NB4 (cell line): Measurements from ENCODE around the gene LPP.

Experiments used
- DNase-seq: peaks from one replicate; pipeline ENCODE4 v3.0.0; 2010; ENCODE audit warnings: low read depth
- H3K4me3 ChIP-seq: one replicate; pipeline ENCODE4 v1.5.1; 2011; ENCODE audit warnings: mild to moderate bottlenecking, low read depth, low read length, moderate library complexity
- MYC ChIP-seq: IDR thresholded peaks from 2 replicates; pipeline ENCODE4 v1.6.1; 2011; ENCODE audit warnings: low read depth, low read length
- POLR2A ChIP-seq: IDR thresholded peaks from 2 replicates; pipeline ENCODE4 v1.6.1; 2011; ENCODE audit warnings: mild to moderate bottlenecking; ENCODE audit not compliant: insufficient read length; ENCODE audit errors: extremely low read depth
- TF ChIP-seq, protein P1 (sequence below): IDR thresholded peaks from one replicate; pipeline ENCODE4 v1.5.1; 2012; ENCODE audit warnings: low read depth, low read length
- TF ChIP-seq, protein P2 (sequence below): IDR thresholded peaks from 2 replicates; pipeline ENCODE4 v1.6.1; 2011; ENCODE audit warnings: low read depth, low read length

LPP gene

DNA sequence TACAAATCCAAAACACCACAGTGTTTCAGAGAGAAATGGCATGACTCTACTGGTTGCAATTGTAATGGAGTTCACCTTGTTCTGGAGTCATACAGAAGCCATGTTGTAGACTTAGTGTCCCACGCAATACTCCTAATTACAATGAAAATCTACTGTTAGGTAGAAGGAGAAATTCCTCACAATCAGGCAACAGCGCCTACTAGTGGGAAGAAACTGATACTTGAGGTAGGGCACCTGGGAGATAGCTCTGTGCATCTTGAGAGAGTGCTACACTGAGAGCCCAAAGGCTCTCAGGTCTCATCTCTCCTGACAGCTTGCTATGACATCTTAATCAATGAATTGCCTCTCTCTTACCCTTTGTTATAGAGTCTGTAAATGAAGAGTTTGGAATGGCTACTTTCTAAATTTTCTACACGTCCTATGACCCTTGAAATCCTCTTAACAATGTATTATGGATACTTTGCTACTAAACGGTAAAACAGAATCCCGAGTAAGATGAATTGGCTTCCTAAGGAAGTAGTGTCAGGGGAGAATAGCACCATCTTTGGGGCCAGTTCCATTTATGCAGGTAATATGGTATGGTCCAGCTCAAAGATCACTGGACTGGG lies 595.2 kb downstream of the LPP start:
- TF ChIP-seq, protein P1, sequence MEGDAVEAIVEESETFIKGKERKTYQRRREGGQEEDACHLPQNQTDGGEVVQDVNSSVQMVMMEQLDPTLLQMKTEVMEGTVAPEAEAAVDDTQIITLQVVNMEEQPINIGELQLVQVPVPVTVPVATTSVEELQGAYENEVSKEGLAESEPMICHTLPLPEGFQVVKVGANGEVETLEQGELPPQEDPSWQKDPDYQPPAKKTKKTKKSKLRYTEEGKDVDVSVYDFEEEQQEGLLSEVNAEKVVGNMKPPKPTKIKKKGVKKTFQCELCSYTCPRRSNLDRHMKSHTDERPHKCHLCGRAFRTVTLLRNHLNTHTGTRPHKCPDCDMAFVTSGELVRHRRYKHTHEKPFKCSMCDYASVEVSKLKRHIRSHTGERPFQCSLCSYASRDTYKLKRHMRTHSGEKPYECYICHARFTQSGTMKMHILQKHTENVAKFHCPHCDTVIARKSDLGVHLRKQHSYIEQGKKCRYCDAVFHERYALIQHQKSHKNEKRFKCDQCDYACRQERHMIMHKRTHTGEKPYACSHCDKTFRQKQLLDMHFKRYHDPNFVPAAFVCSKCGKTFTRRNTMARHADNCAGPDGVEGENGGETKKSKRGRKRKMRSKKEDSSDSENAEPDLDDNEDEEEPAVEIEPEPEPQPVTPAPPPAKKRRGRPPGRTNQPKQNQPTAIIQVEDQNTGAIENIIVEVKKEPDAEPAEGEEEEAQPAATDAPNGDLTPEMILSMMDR = peak; percentile 74
- TF ChIP-seq, protein P2, sequence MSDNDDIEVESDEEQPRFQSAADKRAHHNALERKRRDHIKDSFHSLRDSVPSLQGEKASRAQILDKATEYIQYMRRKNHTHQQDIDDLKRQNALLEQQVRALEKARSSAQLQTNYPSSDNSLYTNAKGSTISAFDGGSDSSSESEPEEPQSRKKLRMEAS = no peak
- DNase-seq = peak; percentile 47
- no peak overlapping the region for H3K4me3 ChIP-seq

DNA sequence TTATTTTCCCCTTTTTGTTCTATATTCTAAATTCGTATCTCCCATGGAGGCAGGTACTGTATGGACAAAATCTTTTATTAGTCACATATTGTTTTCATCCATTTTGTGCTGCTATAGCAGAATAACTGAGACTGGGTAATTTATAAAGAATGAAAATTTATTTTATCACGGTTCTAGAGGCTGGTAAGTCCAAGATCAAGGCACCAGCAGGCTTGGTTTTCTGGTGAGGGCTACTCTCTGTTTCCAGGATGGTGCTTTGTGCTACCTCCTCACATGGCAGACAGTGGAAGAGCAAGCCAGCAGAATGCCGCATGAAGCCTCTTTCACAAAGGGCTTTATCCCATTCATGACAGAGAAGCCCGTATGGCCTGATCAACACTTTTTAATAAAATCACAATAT lies 595.9 kb downstream of the LPP start:
- no peak overlapping the region for H3K4me3 ChIP-seq
- TF ChIP-seq, protein P2 = no peak
- TF ChIP-seq MYC (no peak), POLR2A (no peak)
- TF ChIP-seq, protein P1 = no peak
- DNase-seq = no peak

DNA sequence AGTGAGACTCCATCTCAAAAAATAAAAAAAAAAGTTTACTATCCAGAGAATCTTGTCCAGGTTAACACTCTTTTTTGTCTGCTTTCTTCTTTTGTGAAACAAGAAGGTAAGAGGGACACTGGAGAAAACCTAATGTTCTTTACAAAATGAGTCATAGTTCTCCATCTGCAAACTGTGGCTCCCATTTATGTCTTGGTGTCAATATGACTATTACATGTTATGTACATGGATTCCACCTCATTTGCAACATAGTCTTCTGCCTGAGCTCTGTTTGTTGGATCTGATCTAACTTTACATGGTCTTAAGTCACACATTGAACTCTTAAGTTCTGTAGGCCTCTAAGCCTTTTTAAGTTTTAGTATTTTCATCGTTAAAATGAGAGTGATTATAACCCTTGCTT lies 596.7 kb downstream of the LPP start:
- TF ChIP-seq POLR2A (no peak), MYC (no peak)
- TF ChIP-seq, protein P1 = no peak
- TF ChIP-seq, protein P2 = no peak
- no peak overlapping the region for H3K4me3 ChIP-seq
- no peak for DNase-seq

DNA sequence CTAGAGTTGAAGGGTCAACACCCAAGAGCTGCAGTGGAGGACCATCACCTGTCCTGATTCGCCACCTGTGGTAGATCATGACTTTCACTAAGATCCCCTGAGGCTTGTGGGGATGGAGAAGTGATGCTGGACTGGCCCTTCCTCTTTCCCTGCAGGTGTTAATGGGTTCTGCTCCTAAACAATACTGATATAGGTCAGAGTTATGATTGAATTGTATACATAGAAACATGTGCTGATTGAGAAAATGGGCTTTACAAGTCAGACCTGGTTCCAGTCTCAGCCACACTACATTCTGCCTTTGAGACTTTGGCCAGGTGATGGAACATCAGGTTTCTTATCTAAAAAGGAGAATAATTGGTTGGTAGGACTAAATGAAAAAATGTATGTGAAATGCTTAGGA lies 598.9 kb downstream of the LPP start:
- no peak for DNase-seq
- H3K4me3 ChIP-seq = no peak overlapping the region
- TF ChIP-seq, protein P1 = no peak
- TF ChIP-seq MYC (no peak), POLR2A (no peak)
- TF ChIP-seq, protein P2 = no peak

DNA sequence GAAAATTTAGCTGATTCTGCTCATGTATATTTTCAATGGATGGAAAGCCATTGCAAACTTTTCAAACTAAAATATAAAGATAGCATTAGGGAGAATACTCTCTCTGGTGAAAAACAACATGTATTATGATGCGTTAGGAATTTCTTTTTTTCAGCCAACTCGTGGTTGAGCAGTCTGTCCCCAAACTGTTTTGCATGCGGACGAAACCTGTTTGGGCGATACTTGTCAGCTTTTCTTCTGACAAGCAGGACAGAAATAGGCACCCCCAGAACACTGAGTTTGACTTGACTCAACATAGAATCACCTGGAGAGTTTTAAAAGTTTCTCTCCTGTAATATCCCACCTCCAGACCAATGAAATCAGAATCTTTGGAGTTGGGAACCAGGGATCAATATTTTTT lies 600.3 kb downstream of the LPP start:
- H3K4me3 ChIP-seq = no peak overlapping the region
- DNase-seq = no peak
- no peak for TF ChIP-seq MYC

DNA sequence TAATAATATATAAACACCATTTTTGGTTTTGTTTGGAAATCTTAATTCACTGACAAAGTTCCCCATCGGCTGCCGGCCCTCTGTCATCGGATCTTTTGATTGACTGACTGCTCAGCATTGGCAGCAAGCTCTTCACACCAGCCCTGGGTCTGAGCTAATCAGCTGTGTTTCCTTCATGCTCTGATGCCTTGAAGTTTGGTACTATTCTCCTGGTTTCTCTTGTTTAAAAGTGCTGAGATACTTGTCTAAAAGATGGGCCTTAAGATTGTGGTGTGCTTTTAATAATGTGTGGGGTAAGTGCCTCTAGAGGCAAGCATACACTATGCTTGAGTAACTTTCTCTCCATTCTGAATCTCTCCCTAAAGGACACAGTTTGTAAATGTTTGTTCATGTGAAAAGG lies 602.3 kb downstream of the LPP start:
- no peak for DNase-seq
- H3K4me3 ChIP-seq = no peak overlapping the region
- TF ChIP-seq, protein P1 = no peak
- TF ChIP-seq MYC = no peak
- no peak for TF ChIP-seq POLR2A
- TF ChIP-seq, protein P2 = no peak
